Neural progenitor cell (in vitro differentiated cells): ENCODE results near the gene ZNF618. TPM values are rescaled to one million over a fixed set of nuclear protein-coding genes. Genes with fewer than 3 reads are reported as not detected.

Experiments used
- DNase-seq: peaks from one replicate; pipeline ENCODE4 v3.0.0-alpha.2; 2016; ENCODE audit warnings: low spot score
- H2AFZ ChIP-seq: fragments of 200-600 bp; sonication (generic); replicated peaks from 2 replicates; pipeline ENCODE4 v1.6.1; 2016; ENCODE audit warnings: antibody characterized with exemption
- H3F3A ChIP-seq: fragments of 200-600 bp; sonication (generic); 2 replicates; pipeline ENCODE4 v1.6.1; 2016; ENCODE audit warnings: antibody characterized with exemption, low read depth
- H3K27ac ChIP-seq: fragments of 200-600 bp; sonication (generic); 2 replicates; pipeline ENCODE4 v1.5.1; 2016; ENCODE audit warnings: mild to moderate bottlenecking
- H3K27me3 ChIP-seq: fragments of 200-600 bp; sonication (generic); 2 replicates; pipeline ENCODE4 v1.6.1; 2016; ENCODE audit warnings: mild to moderate bottlenecking, moderate library complexity
- H3K36me3 ChIP-seq: fragments of 200-600 bp; sonication (generic); 2 replicates; pipeline ENCODE4 v1.5.1; 2016
- H3K4me1 ChIP-seq: fragments of 200-600 bp; sonication (generic); 2 replicates; pipeline ENCODE4 v1.6.1; 2016; ENCODE audit warnings: mixed run types
- H3K4me2 ChIP-seq: fragments of 200-600 bp; sonication (generic); 2 replicates; pipeline ENCODE4 v1.6.1; 2016
- H3K4me3 ChIP-seq: fragments of 200-600 bp; sonication (generic); 2 replicates; pipeline ENCODE4 v1.5.1; 2016
- H3K79me2 ChIP-seq: fragments of 200-600 bp; sonication (generic); 2 replicates; pipeline ENCODE4 v1.6.1; 2016; ENCODE audit warnings: low read depth
- H3K9ac ChIP-seq: fragments of 200-600 bp; sonication (generic); 2 replicates; pipeline ENCODE4 v1.6.1; 2016
- H3K9me3 ChIP-seq: fragments of 200-600 bp; sonication (generic); 2 replicates; pipeline ENCODE4 v1.5.1; 2016; ENCODE audit warnings: low read depth
- H4K20me1 ChIP-seq: fragments of 200-600 bp; sonication (generic); 2 replicates; pipeline ENCODE4 v1.6.1; 2016; ENCODE audit warnings: low read depth
- H3K27ac Mint-ChIP-seq: 3 replicates; pipeline ENCODE4 v1.8.0; 2021; ENCODE audit warnings: mixed read lengths
- H3K27me3 Mint-ChIP-seq: 2 replicates; pipeline ENCODE4 v1.8.0; 2022; ENCODE audit warnings: low read depth, mild to moderate bottlenecking, inconsistent platforms, moderate library complexity, mixed read lengths; ENCODE audit not compliant: insufficient read depth
- H3K36me3 Mint-ChIP-seq: 3 replicates; pipeline ENCODE4 v1.8.0; 2021; ENCODE audit warnings: mixed read lengths
- H3K4me1 Mint-ChIP-seq: 3 replicates; pipeline ENCODE4 v1.8.0; 2021; ENCODE audit warnings: mixed read lengths
- H3K4me3 Mint-ChIP-seq: 3 replicates; pipeline ENCODE4 v1.8.0; 2021; ENCODE audit warnings: mild to moderate bottlenecking, moderate library complexity, mixed read lengths
- H3K9me3 Mint-ChIP-seq: 3 replicates; pipeline ENCODE4 v1.8.0; 2020; ENCODE audit warnings: mixed read lengths
- EZH2 ChIP-seq: fragments of 200-600 bp; sonication (generic); IDR thresholded peaks from 2 replicates; pipeline ENCODE4 v1.6.1; 2017; ENCODE audit warnings: antibody characterized with exemption, mild to moderate bottlenecking, moderate library complexity
- EZH2phosphoT487 ChIP-seq: fragments of 200-600 bp; sonication (generic); IDR thresholded peaks from 2 replicates; pipeline ENCODE4 v1.6.1; 2017; ENCODE audit warnings: antibody characterized with exemption
- total RNA-seq: library from RNA; depleted of rRNA; stranded (reverse); fragments of >200 nt; gene quantifications from 2 replicates; pipeline ENCODE4 v1.2.3, GENCODE V29; 2015; ENCODE audit warnings: low replicate concordance
- TF ChIP-seq, protein P1 (sequence below): fragments of 200-600 bp; sonication (generic); IDR thresholded peaks from 2 replicates; pipeline ENCODE4 v1.5.1; 2017; ENCODE audit warnings: antibody characterized with exemption, mild to moderate bottlenecking

The ZNF618 gene, protein sequence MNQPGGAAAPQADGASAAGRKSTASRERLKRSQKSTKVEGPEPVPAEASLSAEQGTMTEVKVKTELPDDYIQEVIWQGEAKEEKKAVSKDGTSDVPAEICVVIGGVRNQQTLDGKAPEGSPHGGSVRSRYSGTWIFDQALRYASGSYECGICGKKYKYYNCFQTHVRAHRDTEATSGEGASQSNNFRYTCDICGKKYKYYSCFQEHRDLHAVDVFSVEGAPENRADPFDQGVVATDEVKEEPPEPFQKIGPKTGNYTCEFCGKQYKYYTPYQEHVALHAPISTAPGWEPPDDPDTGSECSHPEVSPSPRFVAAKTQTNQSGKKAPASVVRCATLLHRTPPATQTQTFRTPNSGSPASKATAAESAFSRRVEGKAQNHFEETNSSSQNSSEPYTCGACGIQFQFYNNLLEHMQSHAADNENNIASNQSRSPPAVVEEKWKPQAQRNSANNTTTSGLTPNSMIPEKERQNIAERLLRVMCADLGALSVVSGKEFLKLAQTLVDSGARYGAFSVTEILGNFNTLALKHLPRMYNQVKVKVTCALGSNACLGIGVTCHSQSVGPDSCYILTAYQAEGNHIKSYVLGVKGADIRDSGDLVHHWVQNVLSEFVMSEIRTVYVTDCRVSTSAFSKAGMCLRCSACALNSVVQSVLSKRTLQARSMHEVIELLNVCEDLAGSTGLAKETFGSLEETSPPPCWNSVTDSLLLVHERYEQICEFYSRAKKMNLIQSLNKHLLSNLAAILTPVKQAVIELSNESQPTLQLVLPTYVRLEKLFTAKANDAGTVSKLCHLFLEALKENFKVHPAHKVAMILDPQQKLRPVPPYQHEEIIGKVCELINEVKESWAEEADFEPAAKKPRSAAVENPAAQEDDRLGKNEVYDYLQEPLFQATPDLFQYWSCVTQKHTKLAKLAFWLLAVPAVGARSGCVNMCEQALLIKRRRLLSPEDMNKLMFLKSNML
- total RNA-seq, result 10.5 and 16.9 TPM in 2 replicates

DNA sequence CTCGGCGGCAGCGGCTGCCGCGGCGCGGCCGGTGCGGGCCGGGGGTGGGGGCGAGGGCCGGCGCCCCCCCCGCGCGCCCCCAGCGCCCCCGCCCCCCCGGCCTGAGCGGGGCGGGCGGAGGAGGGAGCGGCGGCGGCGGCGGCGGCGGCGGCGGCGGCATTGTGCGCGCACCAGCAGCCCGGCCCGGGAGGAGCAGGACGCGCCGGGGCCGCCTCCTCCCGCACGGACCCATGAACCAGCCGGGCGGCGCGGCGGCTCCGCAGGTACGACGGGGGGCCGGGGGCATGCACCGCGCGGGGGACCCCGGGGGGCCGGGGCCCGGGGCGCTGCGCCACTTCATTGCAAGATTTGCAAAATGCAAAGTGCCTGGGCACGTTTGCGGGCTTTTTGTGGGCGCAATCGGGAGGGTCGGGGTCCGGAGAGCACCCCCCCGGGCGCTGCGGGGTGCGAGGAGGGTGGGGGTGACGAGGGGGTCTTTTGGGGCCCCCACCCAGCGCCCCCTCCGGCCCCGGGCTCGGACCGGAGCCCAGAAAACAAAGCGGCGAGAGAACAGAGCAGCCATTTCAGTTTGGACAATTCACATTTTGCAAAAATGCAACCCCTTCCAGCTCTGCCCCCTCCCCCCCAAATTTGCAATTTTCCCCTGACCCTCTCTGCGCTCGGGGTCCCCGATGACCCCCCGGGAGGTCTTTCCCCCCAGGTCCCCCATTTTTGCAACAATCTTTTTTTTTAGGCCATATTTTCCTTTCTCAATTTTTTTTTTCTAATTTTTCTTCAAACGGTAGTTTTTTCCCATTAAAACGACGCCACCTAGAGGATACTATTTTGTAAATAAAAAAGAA, at the start of gene ZNF618:
Gene ZNF618, plus strand, starts transcription at position 159 of the 842 bp plus-strand sequence. Its CDS starts 72 bp downstream, at position 231.
- H3K36me3 Mint-ChIP-seq, result peaks cover 17% of the 10 kb centered on the region
- Histone ChIP-seq H3K27me3 (peaks cover 10% of the 10 kb centered on the region), H3K4me1 (peaks cover 18% of the 10 kb centered on the region), H3K9ac (peak within 1 kb of the TSS; percentile 63), H3K36me3 (no peaks in the 10 kb centered on the region), H3K9me3 (no peaks in the 10 kb centered on the region), H3K27ac (no peak within 1 kb of the TSS), H3K4me3 (peak within 1 kb of the TSS; percentile 85), H3F3A (peaks cover 9% of the 10 kb centered on the region), H4K20me1 (peaks cover 19% of the 10 kb centered on the region), H3K79me2 (peaks cover 49% of the 10 kb centered on the region), H3K4me2 (peak within 1 kb of the TSS; percentile 88), H2AFZ (peak within 1 kb of the TSS; percentile 45)
- TF ChIP-seq, protein P1, sequence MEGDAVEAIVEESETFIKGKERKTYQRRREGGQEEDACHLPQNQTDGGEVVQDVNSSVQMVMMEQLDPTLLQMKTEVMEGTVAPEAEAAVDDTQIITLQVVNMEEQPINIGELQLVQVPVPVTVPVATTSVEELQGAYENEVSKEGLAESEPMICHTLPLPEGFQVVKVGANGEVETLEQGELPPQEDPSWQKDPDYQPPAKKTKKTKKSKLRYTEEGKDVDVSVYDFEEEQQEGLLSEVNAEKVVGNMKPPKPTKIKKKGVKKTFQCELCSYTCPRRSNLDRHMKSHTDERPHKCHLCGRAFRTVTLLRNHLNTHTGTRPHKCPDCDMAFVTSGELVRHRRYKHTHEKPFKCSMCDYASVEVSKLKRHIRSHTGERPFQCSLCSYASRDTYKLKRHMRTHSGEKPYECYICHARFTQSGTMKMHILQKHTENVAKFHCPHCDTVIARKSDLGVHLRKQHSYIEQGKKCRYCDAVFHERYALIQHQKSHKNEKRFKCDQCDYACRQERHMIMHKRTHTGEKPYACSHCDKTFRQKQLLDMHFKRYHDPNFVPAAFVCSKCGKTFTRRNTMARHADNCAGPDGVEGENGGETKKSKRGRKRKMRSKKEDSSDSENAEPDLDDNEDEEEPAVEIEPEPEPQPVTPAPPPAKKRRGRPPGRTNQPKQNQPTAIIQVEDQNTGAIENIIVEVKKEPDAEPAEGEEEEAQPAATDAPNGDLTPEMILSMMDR, result peak; percentile 75
- no peak for TF ChIP-seq EZH2
- peak within 1 kb of the TSS; percentile 99 for H3K27ac Mint-ChIP-seq
- H3K27me3 Mint-ChIP-seq, result peaks cover 2% of the 10 kb centered on the region
- H3K4me1 Mint-ChIP-seq, result peaks cover 23% of the 10 kb centered on the region
- H3K9me3 Mint-ChIP-seq, result peaks cover 4% of the 10 kb centered on the region
- H3K4me3 Mint-ChIP-seq, result peak within 1 kb of the TSS; percentile 98
- DNase-seq, result peak; percentile 81

DNA sequence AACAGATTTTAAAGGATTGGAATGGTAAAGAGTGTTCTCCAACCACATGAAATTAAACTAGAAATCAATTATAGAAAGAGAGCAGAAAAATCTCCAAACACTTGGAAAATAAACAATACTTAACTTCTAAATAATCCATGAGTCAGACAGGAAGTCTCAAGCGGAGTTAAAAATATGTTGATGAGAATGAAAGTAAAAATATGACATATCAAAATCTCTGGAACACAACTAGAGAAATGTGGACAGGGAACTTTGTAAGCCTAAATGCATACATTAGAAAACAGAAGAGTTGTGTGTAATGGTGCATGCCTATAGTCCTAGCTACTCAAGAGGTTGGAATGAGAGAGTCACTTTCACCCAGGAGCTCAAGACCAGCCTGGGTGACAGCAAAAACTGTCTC, 47.9 kb upstream of the ZNF618 start:
- Histone ChIP-seq H3K4me1 (no peaks in the 10 kb centered on the region), H3K27me3 (no peaks in the 10 kb centered on the region), H3F3A (no peaks in the 10 kb centered on the region), H3K36me3 (no peaks in the 10 kb centered on the region), H2AFZ (no peak overlapping the region), H3K79me2 (no peaks in the 10 kb centered on the region), H3K4me2 (no peak overlapping the region), H3K4me3 (no peak overlapping the region), H3K27ac (no peak overlapping the region), H3K9me3 (peaks cover 4% of the 10 kb centered on the region), H3K9ac (no peak overlapping the region), H4K20me1 (no peaks in the 10 kb centered on the region)
- no peak overlapping the region for H3K4me3 Mint-ChIP-seq
- peaks cover 17% of the 10 kb centered on the region for H3K9me3 Mint-ChIP-seq
- H3K36me3 Mint-ChIP-seq, result no peaks in the 10 kb centered on the region
- H3K27ac Mint-ChIP-seq, result no peak overlapping the region
- no peak for DNase-seq
- TF ChIP-seq, protein P1, result no peak
- TF ChIP-seq EZH2phosphoT487 (no peak), EZH2 (no peak)
- peaks cover 2% of the 10 kb centered on the region for H3K4me1 Mint-ChIP-seq
- H3K27me3 Mint-ChIP-seq, result peaks cover 4% of the 10 kb centered on the region

DNA sequence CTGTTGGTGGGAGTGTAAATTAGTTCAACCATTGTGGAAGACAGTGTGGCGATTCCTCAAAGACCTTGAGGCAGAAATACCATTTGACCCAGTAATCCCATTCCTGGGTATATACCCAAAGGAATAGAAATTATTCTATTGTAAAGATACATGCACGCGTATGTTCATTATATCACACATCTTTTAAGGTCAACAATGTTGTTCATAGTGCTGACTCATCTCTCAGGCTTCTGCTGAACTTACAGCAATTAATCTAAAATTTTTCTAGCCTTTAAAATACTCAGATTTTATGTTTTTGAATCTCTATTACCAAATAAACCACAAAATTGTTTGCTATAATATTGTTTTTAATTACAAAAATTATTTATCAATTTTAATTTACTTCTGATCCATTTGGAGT, 38.8 kb upstream of the ZNF618 start:
- Histone ChIP-seq H4K20me1 (no peaks in the 10 kb centered on the region), H3F3A (no peaks in the 10 kb centered on the region), H3K4me3 (no peak overlapping the region), H2AFZ (no peak overlapping the region), H3K9ac (no peak overlapping the region), H3K4me1 (no peaks in the 10 kb centered on the region), H3K36me3 (no peaks in the 10 kb centered on the region), H3K4me2 (no peak overlapping the region), H3K27ac (no peak overlapping the region), H3K79me2 (no peaks in the 10 kb centered on the region), H3K27me3 (no peaks in the 10 kb centered on the region), H3K9me3 (no peaks in the 10 kb centered on the region)
- no peaks in the 10 kb centered on the region for H3K36me3 Mint-ChIP-seq
- peaks cover 11% of the 10 kb centered on the region for H3K9me3 Mint-ChIP-seq
- H3K4me3 Mint-ChIP-seq, result no peak overlapping the region
- H3K27me3 Mint-ChIP-seq, result no peaks in the 10 kb centered on the region
- no peak for DNase-seq
- no peak for TF ChIP-seq EZH2phosphoT487
- TF ChIP-seq EZH2, result no peak
- TF ChIP-seq, protein P1, result no peak
- no peaks in the 10 kb centered on the region for H3K4me1 Mint-ChIP-seq
- H3K27ac Mint-ChIP-seq, result no peak overlapping the region
